GM21447 (cell line): Measurements from ENCODE around the gene OTUD3.

ENCODE experiments used
- ATAC-seq: cut with Tn5 transposase; IDR thresholded peaks from one replicate; pipeline ENCODE4 v1.9.1; 2021; ENCODE audit not compliant: unreplicated experiment

Gene OTUD3

DNA sequence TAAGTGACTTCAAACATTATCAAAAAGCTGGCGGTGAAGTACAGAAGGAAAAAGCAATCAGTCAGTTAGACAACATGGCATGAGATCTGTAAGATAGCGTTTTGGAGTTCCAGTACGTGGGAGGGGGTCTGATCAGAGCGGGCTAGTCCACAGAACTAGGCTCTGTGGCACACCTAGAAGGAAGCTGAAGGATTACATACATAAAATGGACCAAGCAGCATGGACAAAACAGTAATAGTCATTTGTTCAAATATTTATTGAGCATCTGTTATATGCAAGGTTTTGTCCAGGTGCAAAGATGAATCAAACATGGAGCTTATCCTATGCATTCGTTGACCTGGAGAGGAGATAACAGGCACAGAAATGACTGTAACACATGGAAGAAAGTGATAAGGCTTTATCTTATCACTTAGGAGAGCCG, 64.1 kb downstream of the OTUD3 start:
- ATAC-seq = no peak

- ATAC-seq = no peak
Measured at GRCh38 chr1:19946971-19947370, 64.8 kb downstream of the OTUD3 start.

GRCh38 chr1:19949016-19949415, 66.8 kb downstream of the OTUD3 start:
- no peak for ATAC-seq

GRCh38 chr1:19954059-19954458, 71.9 kb downstream of the OTUD3 start:
- ATAC-seq = no peak

GRCh38 chr1:19955534-19956170, 73.5 kb downstream of the OTUD3 start:
- no peak for ATAC-seq

GRCh38 chr1:19957779-19958178, 75.6 kb downstream of the OTUD3 start:
- ATAC-seq = no peak

DNA sequence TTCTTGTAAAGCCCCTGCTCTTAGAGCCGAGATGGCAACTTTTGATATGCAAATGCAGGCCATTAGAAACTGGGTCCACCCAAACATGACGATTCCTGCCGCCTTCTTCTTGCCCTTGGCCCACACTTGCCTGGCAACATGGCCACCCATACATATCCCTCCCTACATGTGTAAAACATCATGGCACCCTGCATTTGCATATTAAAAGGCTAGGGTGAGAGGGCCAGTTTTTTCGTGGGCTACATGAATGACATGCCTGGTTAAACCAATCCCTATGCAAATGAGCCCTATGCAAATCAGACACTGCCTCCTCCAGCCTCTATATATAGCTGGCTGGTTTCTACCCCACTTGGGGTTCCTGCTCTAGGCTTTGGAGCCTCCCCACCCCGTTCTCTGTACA, 78.4 kb downstream of the OTUD3 start:
- no peak for ATAC-seq
